GM23338 (cell line): Measurements from ENCODE around the gene PSMD4. TPM values are rescaled to one million over a fixed set of nuclear protein-coding genes. Genes with fewer than 3 reads are reported as not detected.

ENCODE experiments used
- ATAC-seq: fragments of 200-7000 bp; cut with Tn5 transposase; 3 replicates; pipeline ENCODE4 v1.9.1; 2020
- DNase-seq: peaks from one replicate; pipeline ENCODE4 v3.0.0-alpha.2; 2015; ENCODE audit warnings: low spot score
- H2AFZ ChIP-seq: fragments of 200-600 bp; sonication (generic); 2 replicates; pipeline ENCODE4 v1.8.0; 2016; ENCODE audit warnings: antibody characterized with exemption, mild to moderate bottlenecking, moderate library complexity
- H3F3A ChIP-seq: fragments of 200-600 bp; sonication (generic); replicated peaks from 2 replicates; pipeline ENCODE4 v1.8.0; 2017; ENCODE audit warnings: antibody characterized with exemption, mixed run types, low read depth
- H3K27ac ChIP-seq: fragments of 200-600 bp; sonication (generic); 2 replicates; pipeline ENCODE4 v1.6.1; 2016; ENCODE audit warnings: low read depth
- H3K27me3 ChIP-seq: fragments of 200-600 bp; sonication (generic); 2 replicates; pipeline ENCODE4 v1.8.0; 2016; ENCODE audit warnings: mild to moderate bottlenecking, mixed run types, moderate library complexity; ENCODE audit not compliant: insufficient read depth
- H3K36me3 ChIP-seq: fragments of 200-600 bp; sonication (generic); 2 replicates; pipeline ENCODE4 v1.8.0; 2016; ENCODE audit warnings: mild to moderate bottlenecking; ENCODE audit not compliant: insufficient read depth
- H3K4me1 ChIP-seq: fragments of 200-600 bp; sonication (generic); 2 replicates; pipeline ENCODE4 v1.8.0; 2016; ENCODE audit warnings: mild to moderate bottlenecking, moderate library complexity; ENCODE audit not compliant: insufficient read depth
- H3K4me2 ChIP-seq: fragments of 200-600 bp; sonication (generic); 2 replicates; pipeline ENCODE4 v1.7.1; 2017; ENCODE audit warnings: mixed run types
- H3K4me3 ChIP-seq: fragments of 200-600 bp; sonication (generic); 2 replicates; pipeline ENCODE4 v1.6.1; 2016; ENCODE audit warnings: mixed run types
- H3K79me2 ChIP-seq: fragments of 200-600 bp; sonication (generic); replicated peaks from 2 replicates; pipeline ENCODE4 v1.8.0; 2017; ENCODE audit warnings: mild to moderate bottlenecking; ENCODE audit not compliant: insufficient read depth
- H3K9me2 ChIP-seq: fragments of 200-600 bp; sonication (generic); 2 replicates; pipeline ENCODE4 v1.8.0; 2017; ENCODE audit not compliant: insufficient read depth
- H4K20me1 ChIP-seq: fragments of 200-600 bp; sonication (generic); replicated peaks from 2 replicates; pipeline ENCODE4 v1.8.0; 2017; ENCODE audit warnings: mild to moderate bottlenecking; ENCODE audit not compliant: insufficient read depth
- H3K27ac Mint-ChIP-seq: 2 replicates; pipeline ENCODE4 v1.8.0; 2020; ENCODE audit warnings: inconsistent platforms, mild to moderate bottlenecking, moderate library complexity, mixed read lengths
- H3K27me3 Mint-ChIP-seq: 3 replicates; pipeline ENCODE4 v1.8.0; 2022; ENCODE audit warnings: low read depth, mild to moderate bottlenecking, moderate library complexity, mixed read lengths, inconsistent platforms; ENCODE audit not compliant: insufficient read depth, poor library complexity
- H3K36me3 Mint-ChIP-seq: 3 replicates; pipeline ENCODE4 v1.8.0; 2021; ENCODE audit warnings: low read depth, mild to moderate bottlenecking, inconsistent platforms, moderate library complexity, mixed read lengths
- H3K4me1 Mint-ChIP-seq: 3 replicates; pipeline ENCODE4 v1.8.0; 2020; ENCODE audit warnings: mild to moderate bottlenecking, inconsistent platforms, mixed read lengths
- H3K4me3 Mint-ChIP-seq: 3 replicates; pipeline ENCODE4 v1.8.0; 2021; ENCODE audit warnings: moderate library complexity, mild to moderate bottlenecking, inconsistent platforms, mixed read lengths
- H3K9me3 Mint-ChIP-seq: 3 replicates; pipeline ENCODE4 v1.8.0; 2020; ENCODE audit warnings: moderate library complexity, mild to moderate bottlenecking, inconsistent platforms, mixed read lengths
- CREB1 ChIP-seq: fragments of 250-450 bp; sonication (Bioruptor Pico); IDR thresholded peaks from 2 replicates; pipeline ENCODE4 v1.5.0; 2020; ENCODE audit warnings: low read depth, mild to moderate bottlenecking, moderate library complexity
- EZH2 ChIP-seq: fragments of 200-600 bp; sonication (generic); IDR thresholded peaks from one replicate; pipeline ENCODE4 v1.8.0; 2017; ENCODE audit warnings: antibody characterized with exemption, mild to moderate bottlenecking, low read depth; ENCODE audit not compliant: unreplicated experiment
- EZH2phosphoT487 ChIP-seq: fragments of 200-600 bp; sonication (generic); IDR thresholded peaks from one replicate; pipeline ENCODE4 v1.8.1; 2018; ENCODE audit warnings: antibody characterized with exemption; ENCODE audit not compliant: unreplicated experiment
- JUNB ChIP-seq: IDR thresholded peaks from one replicate; pipeline ENCODE4 v1.6.1; 2016; ENCODE audit warnings: antibody characterized with exemption; ENCODE audit not compliant: unreplicated experiment
- NANOG ChIP-seq: IDR thresholded peaks from 2 replicates; pipeline ENCODE4 v1.6.1; 2016; ENCODE audit warnings: antibody characterized with exemption, borderline replicate concordance
- STAT1 ChIP-seq: IDR thresholded peaks from one replicate; pipeline ENCODE4 v1.6.1; 2016; ENCODE audit warnings: antibody characterized with exemption; ENCODE audit not compliant: unreplicated experiment
- ZNF114 ChIP-seq: fragments of 250-450 bp; sonication (Bioruptor Pico); IDR thresholded peaks from 2 replicates; pipeline ENCODE4 v1.5.0; 2020; ENCODE audit warnings: mild to moderate bottlenecking, moderate library complexity
- polyA plus RNA-seq: library from polyadenylated mRNA; unstranded; fragments of >200 nt; fragmentation: Nextera tagmentation; extraction: Ambion mirVana; gene quantifications from 2 replicates; pipeline ENCODE4 v1.2.1, GENCODE V29; 2016
- total RNA-seq: library from RNA; depleted of rRNA; stranded (reverse); fragments of >200 nt; shearing (Covaris generic); gene quantifications from 2 replicates; pipeline ENCODE4 v1.2.3, GENCODE V29; 2014
- TF ChIP-seq, protein P1 (sequence below): IDR thresholded peaks from 2 replicates; pipeline ENCODE4 v1.6.1; 2016; ENCODE audit warnings: antibody characterized with exemption
- TF ChIP-seq, protein P2 (sequence below), 2 experiments: fragments of 200-600 bp in 1 of 2; sonication (generic) in 1 of 2; conservative IDR thresholded peaks; 2 replicates each; pipeline versions ENCODE4 v1.5.1 to v1.6.1; 2016 to 2017; ENCODE audit warnings: antibody characterized with exemption in 2 of 2, low read depth in 2 of 2, mild to moderate bottlenecking in 2 of 2, moderate library complexity in 1 of 2
- TF ChIP-seq, protein P3 (sequence below): IDR thresholded peaks from one replicate; pipeline ENCODE4 v1.6.1; 2018; ENCODE audit warnings: antibody characterized with exemption; ENCODE audit not compliant: unreplicated experiment

Gene PSMD4
- total and polyA plus RNA-seq, 2 experiments from 2014 or later = 171 to 235 TPM

DNA sequence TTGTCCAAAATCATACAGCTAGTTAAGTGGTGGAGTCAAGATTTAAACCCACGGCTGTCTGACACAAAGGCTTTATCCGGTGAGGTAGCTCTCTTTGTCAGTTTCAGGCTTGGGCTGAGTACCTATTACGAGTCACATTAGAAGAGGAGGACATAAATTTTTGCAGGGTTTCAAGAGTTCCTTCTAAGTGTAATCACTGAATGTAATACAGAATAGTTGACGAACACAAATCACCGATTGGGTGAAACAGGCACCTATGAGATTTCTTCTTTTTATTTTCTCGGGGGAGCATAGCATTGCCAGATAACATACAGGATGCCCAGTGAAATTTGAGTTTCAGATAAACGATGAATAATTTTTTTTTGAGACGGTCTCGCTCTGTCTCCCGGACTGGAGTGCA is 847 bp downstream of the PSMD4 start (continued):
- TF ChIP-seq, protein P1, sequence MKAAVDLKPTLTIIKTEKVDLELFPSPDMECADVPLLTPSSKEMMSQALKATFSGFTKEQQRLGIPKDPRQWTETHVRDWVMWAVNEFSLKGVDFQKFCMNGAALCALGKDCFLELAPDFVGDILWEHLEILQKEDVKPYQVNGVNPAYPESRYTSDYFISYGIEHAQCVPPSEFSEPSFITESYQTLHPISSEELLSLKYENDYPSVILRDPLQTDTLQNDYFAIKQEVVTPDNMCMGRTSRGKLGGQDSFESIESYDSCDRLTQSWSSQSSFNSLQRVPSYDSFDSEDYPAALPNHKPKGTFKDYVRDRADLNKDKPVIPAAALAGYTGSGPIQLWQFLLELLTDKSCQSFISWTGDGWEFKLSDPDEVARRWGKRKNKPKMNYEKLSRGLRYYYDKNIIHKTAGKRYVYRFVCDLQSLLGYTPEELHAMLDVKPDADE = no peak
- TF ChIP-seq, protein P2, sequence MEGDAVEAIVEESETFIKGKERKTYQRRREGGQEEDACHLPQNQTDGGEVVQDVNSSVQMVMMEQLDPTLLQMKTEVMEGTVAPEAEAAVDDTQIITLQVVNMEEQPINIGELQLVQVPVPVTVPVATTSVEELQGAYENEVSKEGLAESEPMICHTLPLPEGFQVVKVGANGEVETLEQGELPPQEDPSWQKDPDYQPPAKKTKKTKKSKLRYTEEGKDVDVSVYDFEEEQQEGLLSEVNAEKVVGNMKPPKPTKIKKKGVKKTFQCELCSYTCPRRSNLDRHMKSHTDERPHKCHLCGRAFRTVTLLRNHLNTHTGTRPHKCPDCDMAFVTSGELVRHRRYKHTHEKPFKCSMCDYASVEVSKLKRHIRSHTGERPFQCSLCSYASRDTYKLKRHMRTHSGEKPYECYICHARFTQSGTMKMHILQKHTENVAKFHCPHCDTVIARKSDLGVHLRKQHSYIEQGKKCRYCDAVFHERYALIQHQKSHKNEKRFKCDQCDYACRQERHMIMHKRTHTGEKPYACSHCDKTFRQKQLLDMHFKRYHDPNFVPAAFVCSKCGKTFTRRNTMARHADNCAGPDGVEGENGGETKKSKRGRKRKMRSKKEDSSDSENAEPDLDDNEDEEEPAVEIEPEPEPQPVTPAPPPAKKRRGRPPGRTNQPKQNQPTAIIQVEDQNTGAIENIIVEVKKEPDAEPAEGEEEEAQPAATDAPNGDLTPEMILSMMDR (conservative IDR thresholded peaks at IDR 0.05; ENCODE audit: low read depth in 2 of 2) = no peak
- no peak for TF ChIP-seq EZH2

DNA sequence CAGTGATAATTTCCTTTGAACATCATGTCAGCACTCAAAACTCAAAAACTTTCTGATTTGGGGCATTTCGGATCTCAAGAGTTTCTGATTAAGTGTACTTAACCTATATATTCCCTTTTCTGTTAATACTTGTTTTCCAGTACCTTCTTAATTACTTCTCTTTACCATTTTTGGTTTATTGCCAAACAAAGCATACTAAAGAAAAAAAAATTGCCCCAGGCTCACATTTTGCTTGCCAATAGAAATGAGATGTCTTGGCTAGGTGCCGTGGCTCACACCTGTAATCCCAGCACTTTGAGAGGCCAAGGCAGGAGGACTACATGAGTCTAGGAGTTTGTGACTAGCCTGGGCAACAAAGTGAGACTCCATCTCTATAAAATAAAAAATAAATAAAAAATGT is 4.8 kb downstream of the PSMD4 start:
- Histone ChIP-seq H3K4me2 (no peak overlapping the region), H3K27ac (no peak overlapping the region), H3K9me2 (no peaks in the 10 kb centered on the region), H3K4me3 (no peak overlapping the region), H3K27me3 (no peaks in the 10 kb centered on the region), H2AFZ (no peak overlapping the region), H4K20me1 (peaks cover 25% of the 10 kb centered on the region), H3K4me1 (peaks cover 6% of the 10 kb centered on the region; the same call in 1 of the 2 replicates), H3K79me2 (peaks cover 78% of the 10 kb centered on the region), H3F3A (peaks cover 8% of the 10 kb centered on the region), H3K36me3 (peaks cover 12% of the 10 kb centered on the region)
- no peak for ATAC-seq
- Mint-ChIP-seq H3K36me3 (peaks cover 36% of the 10 kb centered on the region), H3K9me3 (peaks cover 2% of the 10 kb centered on the region; the same call in 1 of the 3 replicates), H3K4me1 (peaks cover 8% of the 10 kb centered on the region), H3K4me3 (no peak overlapping the region), H3K27me3 (peaks cover 10% of the 10 kb centered on the region), H3K27ac (no peak overlapping the region)
- DNase-seq = no peak
- TF ChIP-seq, protein P2 (conservative IDR thresholded peaks at IDR 0.05; ENCODE audit: low read depth in 2 of 2) = no peak
- no peak for TF ChIP-seq NANOG
- TF ChIP-seq ZNF114 (CRISPR knock-in tag) = no peak
- TF ChIP-seq, protein P1 = no peak
- TF ChIP-seq, protein P3, sequence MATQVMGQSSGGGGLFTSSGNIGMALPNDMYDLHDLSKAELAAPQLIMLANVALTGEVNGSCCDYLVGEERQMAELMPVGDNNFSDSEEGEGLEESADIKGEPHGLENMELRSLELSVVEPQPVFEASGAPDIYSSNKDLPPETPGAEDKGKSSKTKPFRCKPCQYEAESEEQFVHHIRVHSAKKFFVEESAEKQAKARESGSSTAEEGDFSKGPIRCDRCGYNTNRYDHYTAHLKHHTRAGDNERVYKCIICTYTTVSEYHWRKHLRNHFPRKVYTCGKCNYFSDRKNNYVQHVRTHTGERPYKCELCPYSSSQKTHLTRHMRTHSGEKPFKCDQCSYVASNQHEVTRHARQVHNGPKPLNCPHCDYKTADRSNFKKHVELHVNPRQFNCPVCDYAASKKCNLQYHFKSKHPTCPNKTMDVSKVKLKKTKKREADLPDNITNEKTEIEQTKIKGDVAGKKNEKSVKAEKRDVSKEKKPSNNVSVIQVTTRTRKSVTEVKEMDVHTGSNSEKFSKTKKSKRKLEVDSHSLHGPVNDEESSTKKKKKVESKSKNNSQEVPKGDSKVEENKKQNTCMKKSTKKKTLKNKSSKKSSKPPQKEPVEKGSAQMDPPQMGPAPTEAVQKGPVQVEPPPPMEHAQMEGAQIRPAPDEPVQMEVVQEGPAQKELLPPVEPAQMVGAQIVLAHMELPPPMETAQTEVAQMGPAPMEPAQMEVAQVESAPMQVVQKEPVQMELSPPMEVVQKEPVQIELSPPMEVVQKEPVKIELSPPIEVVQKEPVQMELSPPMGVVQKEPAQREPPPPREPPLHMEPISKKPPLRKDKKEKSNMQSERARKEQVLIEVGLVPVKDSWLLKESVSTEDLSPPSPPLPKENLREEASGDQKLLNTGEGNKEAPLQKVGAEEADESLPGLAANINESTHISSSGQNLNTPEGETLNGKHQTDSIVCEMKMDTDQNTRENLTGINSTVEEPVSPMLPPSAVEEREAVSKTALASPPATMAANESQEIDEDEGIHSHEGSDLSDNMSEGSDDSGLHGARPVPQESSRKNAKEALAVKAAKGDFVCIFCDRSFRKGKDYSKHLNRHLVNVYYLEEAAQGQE = no peak
- no peak for TF ChIP-seq JUNB
- TF ChIP-seq EZH2phosphoT487 = no peak
- TF ChIP-seq CREB1 (CRISPR knock-in tag) = no peak
- no peak for TF ChIP-seq STAT1
